Omental fat pad (tissue), 4 donors: ENCODE data around the gene ZNF222. TPM values are rescaled to one million over a fixed set of nuclear protein-coding genes. Genes with fewer than 3 reads are reported as not detected.

Experiments
- ATAC-seq: fragments of 150-250 bp; one replicate; pipeline ENCODE4 v1.9.1; 2016; ENCODE audit warnings: mild to moderate bottlenecking, moderate library complexity; ENCODE audit not compliant: low FRiP score
- DNase-seq: peaks from one replicate; pipeline ENCODE4 v3.0.0-alpha.2; 2019; ENCODE audit warnings: low spot score
- total RNA-seq, 4 donors: library from RNA; depleted of rRNA; stranded (reverse); fragments of >200 nt; gene quantifications; one replicate each; pipeline ENCODE4 v1.1.0, GENCODE V29; 2016
- TF ChIP-seq, protein P1 (sequence below), 3 donors: fragments of 450-650 bp; IDR thresholded peaks; one replicate each; pipeline ENCODE4 v1.5.1; 2016 to 2017; ENCODE audit warnings: antibody characterized with exemption in 3 of 3, mild to moderate bottlenecking in 3 of 3, moderate library complexity in 2 of 3

The ZNF222 gene
- total RNA-seq, 4 donors from 2014 or later: 1.9 to 3.7 (median 2.2) TPM

DNA sequence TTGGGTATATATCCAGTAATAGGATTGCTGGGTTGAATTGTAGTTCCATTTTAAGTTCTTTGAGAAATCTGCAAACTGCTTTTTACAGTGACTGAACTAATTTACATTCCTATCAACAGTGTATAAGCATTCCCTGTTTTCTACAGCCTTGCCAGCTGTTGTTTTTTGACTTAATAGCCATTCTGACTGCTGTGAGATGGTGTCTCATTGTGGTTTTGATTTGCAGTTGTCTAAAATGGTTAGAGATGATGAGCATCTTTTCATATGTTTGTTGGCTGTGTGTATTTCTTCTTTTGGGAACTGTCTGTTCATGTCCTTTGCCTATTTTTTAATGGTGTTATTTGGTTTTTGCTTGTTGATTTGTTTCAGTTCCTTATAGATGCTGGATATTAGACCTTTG lies 4.0 kb upstream of the ZNF222 start:
- DNase-seq (no peak), ATAC-seq (no peak)
- TF ChIP-seq, protein P1, sequence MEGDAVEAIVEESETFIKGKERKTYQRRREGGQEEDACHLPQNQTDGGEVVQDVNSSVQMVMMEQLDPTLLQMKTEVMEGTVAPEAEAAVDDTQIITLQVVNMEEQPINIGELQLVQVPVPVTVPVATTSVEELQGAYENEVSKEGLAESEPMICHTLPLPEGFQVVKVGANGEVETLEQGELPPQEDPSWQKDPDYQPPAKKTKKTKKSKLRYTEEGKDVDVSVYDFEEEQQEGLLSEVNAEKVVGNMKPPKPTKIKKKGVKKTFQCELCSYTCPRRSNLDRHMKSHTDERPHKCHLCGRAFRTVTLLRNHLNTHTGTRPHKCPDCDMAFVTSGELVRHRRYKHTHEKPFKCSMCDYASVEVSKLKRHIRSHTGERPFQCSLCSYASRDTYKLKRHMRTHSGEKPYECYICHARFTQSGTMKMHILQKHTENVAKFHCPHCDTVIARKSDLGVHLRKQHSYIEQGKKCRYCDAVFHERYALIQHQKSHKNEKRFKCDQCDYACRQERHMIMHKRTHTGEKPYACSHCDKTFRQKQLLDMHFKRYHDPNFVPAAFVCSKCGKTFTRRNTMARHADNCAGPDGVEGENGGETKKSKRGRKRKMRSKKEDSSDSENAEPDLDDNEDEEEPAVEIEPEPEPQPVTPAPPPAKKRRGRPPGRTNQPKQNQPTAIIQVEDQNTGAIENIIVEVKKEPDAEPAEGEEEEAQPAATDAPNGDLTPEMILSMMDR (IDR thresholded peaks at IDR 0.05): no peak

DNA sequence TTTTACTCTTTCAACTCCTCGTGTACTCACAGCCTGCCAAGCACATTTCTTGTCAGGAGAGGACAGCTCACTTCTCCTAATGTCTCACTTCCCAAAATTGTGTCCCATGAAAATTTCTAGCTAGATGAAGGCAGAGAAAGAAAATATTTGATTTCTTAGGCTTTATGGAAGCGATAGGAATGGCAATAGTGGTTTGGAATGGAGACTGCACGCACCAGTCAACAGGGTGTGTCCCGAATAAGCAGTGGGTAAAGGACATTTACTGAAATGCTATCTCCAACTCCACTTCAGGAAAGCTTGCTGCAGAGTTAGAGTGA lies 321 bp upstream of the ZNF222 start:
- TF ChIP-seq, protein P1 (IDR thresholded peaks at IDR 0.05): no peak
- ATAC-seq: no peak
- no peak for DNase-seq

DNA sequence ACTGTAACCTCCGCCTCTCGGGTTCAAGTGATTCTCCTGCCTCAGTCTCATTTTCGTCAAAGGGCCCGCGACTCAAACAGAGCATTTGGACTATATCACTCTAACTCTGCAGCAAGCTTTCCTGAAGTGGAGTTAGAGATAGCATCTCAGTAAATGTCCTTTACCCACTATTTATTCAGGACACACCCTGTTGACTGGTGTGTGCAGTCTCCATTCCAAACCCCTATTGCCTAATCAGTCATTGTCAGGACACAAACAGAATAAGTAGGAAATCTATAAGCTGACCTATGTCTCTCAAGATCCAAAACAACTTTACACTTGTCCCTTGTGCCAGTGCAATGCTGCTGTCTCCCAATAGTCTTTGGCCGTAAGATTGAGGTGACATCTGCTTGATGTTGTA lies 1.4 kb downstream of the ZNF222 start:
- ATAC-seq (no peak), DNase-seq (no peak)
- TF ChIP-seq, protein P1 (IDR thresholded peaks at IDR 0.05): no peak

DNA sequence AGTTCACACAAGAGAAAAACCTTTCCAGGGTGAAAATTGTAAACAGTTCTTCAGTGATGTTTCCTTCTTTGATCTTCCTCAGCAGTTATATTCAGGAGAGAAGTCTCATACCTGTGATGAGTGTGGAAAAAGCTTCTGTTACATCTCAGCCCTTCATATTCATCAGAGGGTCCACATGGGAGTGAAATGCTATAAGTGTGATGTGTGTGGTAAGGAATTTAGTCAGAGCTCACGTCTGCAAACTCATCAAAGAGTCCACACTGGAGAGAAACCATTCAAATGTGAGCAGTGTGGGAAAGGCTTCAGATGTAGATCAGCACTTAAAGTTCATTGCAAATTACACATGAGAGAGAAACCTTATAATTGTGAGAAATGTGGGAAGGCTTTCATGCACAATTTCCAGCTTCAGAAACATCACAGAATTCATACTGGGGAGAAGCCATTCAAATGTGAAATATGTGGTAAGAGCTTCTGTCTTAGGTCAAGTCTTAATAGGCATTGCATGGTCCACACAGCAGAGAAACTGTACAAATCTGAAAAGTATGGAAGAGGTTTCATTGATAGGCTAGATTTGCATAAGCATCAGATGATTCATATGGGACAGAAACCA lies 6.9 kb downstream of the ZNF222 start:
- DNase-seq: no peak
- TF ChIP-seq, protein P1 (IDR thresholded peaks at IDR 0.05): no peak

DNA sequence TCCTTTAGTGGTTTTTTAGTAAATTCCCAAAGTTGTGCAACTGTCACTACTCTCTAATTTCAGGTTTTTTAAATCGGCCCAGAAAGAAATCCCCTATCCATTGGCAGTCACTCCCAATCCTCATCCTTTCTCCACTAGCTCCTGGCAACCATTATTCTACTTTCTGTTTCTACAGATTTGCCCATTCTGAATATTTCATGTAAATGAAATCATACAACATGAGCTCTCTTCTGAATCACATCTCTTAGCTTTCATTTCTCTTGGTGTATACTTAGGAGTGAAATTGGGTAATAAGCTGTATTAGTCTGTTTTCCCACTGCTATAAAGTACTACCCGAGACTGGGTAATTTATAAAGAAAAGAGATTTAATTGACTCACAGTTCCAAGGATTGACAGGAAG lies 17.0 kb downstream of the ZNF222 start:
- no peak for ATAC-seq
- DNase-seq: no peak
- TF ChIP-seq, protein P1 (IDR thresholded peaks at IDR 0.05): no peak

More for the DNA sequence above, 6.9 kb downstream of the ZNF222 start:
- no peak for ATAC-seq

DNA sequence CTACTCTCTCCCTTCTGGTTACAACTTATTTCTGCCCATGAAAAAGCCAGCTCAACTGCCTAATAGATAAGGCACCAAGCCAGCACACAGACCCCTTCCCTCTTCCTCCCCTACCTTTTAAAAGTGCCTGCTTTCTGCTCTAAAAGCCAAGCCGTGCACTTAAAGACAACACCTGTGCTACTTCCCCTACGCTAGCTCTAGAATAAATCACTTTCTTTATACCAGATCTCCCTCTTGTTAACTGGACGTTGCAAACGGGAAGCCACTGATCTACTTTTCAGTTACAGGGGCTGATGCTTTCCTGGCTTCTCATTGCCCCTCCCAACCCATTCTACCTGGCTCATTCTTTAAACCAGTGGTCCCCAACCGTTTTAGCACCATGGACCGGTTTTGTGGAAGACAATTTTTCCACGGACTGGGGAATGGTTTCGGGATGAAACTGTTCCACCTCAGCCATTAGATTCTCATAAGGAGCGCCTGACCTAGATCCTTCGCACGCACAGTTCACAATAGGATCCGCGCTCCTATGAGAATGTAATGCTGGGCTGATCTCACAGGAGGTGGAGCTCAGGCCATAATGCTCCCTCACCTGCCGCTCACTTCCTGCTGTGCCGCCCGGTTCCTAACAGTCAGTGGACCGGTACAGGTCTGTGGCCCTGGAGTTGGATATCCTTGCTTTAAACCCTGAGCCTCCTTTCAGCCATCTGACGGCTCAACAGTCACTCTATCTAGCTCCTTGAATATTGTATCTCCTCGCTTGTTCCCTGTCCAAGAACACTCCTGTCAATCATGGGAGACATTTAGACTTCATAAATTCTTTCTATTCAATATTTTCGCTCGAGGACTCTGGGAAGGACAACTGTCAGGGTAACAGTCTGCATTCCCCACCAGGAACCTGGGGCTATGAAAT lies 25.8 kb downstream of the ZNF222 start:
- DNase-seq: no peak
- TF ChIP-seq, protein P1 (IDR thresholded peaks at IDR 0.05): no peak
- peak; percentile 35 for ATAC-seq
